ENCODE results near the gene MT1F. TPM values are rescaled to one million over a fixed set of nuclear protein-coding genes. Genes with fewer than 3 reads are reported as not detected.

MT1F gene
- total RNA-seq, 1 experiment from 2014 or later: 27.3 TPM

DNA sequence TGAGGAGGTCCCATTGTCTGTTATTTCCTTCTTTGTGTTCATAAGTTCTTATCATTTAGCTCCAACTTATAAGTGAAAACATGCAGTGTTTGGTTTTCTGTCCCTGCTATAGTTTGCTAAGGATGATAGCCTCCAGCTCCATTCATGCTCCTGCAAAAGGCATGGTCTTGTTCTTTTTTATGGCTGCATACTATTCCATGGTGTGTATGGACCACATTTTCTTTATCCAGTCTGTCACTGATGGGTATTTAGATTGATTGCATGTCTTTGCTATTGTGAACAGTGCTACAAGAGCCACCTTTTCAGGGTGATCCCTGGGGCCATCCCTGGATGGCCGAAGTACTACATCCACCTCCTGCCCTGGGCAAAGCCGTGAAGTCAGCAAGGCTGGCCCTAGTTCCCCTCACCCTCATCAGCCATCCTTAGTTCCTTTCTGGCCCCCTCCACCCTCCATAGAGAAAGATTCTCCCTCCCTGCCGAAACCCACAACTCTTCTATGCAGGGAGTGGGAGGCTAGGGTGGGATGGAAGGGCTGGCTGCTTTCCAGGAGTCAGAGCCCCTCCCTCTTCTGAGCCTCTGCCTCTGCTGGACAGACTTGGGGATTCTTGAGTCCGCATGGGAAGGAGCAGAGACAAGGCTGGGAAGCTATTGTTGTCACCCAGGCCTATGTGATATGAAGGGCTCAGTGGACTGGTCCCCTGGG, 32.8 kb downstream of the MT1F start:
- Histone ChIP-seq H4K20me1 (ENCODE audit: low read length) (no peaks in the 10 kb centered on the region), H3K36me3 (ENCODE audit: low read depth, low read length) (no peaks in the 10 kb centered on the region), H3K9ac (ENCODE audit: low read length) (no peak overlapping the region), H3F3A (ENCODE audit: low read length, unreplicated experiment) (no peaks in the 10 kb centered on the region), H3K79me2 (ENCODE audit: low read length) (no peaks in the 10 kb centered on the region), H3K9me3 (ENCODE audit: low read length) (no peaks in the 10 kb centered on the region), H3K4me2 (ENCODE audit: low read length) (no peak overlapping the region), H3K9me2 (replicated peaks; ENCODE audit: low read length) (no peaks in the 10 kb centered on the region), H3K27me3 (ENCODE audit: low read length) (no peaks in the 10 kb centered on the region), H3K27ac (ENCODE audit: low read length) (no peak overlapping the region), H2AFZ (ENCODE audit: low read length) (no peak overlapping the region), H3K4me3 (ENCODE audit: low read length) (no peak overlapping the region), H3K4me1 (ENCODE audit: insufficient read depth, low read length) (peaks cover 17% of the 10 kb centered on the region)
- intact Hi-C loops (cut with micrococcal nuclease): no loop called here
- TF ChIP-seq, protein P1, sequence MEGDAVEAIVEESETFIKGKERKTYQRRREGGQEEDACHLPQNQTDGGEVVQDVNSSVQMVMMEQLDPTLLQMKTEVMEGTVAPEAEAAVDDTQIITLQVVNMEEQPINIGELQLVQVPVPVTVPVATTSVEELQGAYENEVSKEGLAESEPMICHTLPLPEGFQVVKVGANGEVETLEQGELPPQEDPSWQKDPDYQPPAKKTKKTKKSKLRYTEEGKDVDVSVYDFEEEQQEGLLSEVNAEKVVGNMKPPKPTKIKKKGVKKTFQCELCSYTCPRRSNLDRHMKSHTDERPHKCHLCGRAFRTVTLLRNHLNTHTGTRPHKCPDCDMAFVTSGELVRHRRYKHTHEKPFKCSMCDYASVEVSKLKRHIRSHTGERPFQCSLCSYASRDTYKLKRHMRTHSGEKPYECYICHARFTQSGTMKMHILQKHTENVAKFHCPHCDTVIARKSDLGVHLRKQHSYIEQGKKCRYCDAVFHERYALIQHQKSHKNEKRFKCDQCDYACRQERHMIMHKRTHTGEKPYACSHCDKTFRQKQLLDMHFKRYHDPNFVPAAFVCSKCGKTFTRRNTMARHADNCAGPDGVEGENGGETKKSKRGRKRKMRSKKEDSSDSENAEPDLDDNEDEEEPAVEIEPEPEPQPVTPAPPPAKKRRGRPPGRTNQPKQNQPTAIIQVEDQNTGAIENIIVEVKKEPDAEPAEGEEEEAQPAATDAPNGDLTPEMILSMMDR (conservative IDR thresholded peaks at IDR 0.05; ENCODE audit: low read depth, low read length): no peak
- no peak for TF ChIP-seq EZH2 (IDR thresholded peaks at IDR 0.05; ENCODE audit: low read length, unreplicated experiment)
- no peak for TF ChIP-seq EZH2phosphoT487 (IDR thresholded peaks at IDR 0.05; ENCODE audit: borderline replicate concordance, low read length)
- ATAC-seq (no peak), DNase-seq (no peak)
- no TSS peak for BruUV-seq (replicated peaks)
- POLR2A ChIA-PET (ENCODE audit: unreplicated experiment): interaction anchor here (0.6 kb wide), 1 partner anchor 230 kb away, joined by 5 read pairs; no protein-coding TSS in a partner anchor
- CTCF ChIA-PET: no interaction called here

DNA sequence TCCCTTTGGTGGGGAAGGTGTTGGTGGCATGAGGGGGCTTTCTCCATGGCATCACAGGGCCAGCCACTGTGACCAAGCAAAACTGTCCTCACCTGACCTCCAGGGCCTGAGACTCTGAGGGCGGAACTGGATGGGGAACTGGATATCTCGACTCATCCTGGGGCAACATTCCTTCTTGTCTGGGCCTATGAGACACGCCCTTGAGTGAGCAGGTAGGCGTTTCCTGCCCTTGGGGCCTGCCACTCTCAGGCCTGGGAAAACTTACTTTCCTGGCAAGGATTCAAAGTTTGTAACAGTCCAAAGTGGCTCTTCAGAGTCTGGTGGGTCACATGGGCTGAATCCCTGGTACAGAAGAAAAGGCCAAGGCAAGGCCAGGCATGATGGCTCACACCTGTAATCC, 34.1 kb downstream of the MT1F start:
- H3K27me3 ChIP-seq (ENCODE audit: low read length): no peaks in the 10 kb centered on the region
- intact Hi-C loops (cut with micrococcal nuclease): no loop called here
- H3K79me2 ChIP-seq (ENCODE audit: low read length): no peaks in the 10 kb centered on the region
- peak; percentile 83 for ATAC-seq
- peaks cover 20% of the 10 kb centered on the region for H3K4me1 ChIP-seq (ENCODE audit: insufficient read depth, low read length)
- H3K4me2 ChIP-seq (ENCODE audit: low read length): no peak overlapping the region
- H3K27ac ChIP-seq (ENCODE audit: low read length): no peak overlapping the region
- no peak overlapping the region for H3K4me3 ChIP-seq (ENCODE audit: low read length)
- H3F3A ChIP-seq (ENCODE audit: low read length, unreplicated experiment): no peaks in the 10 kb centered on the region
- H3K9me3 ChIP-seq (ENCODE audit: low read length): no peaks in the 10 kb centered on the region
- POLR2A ChIA-PET (ENCODE audit: unreplicated experiment): no interaction called here
- no peak overlapping the region for H3K9ac ChIP-seq (ENCODE audit: low read length)
- CTCF ChIA-PET: no interaction called here
- BruUV-seq (replicated peaks): no TSS peak
- no peaks in the 10 kb centered on the region for H4K20me1 ChIP-seq (ENCODE audit: low read length)
- H3K36me3 ChIP-seq (ENCODE audit: low read depth, low read length): no peaks in the 10 kb centered on the region
- TF ChIP-seq, protein P1 (conservative IDR thresholded peaks at IDR 0.05; ENCODE audit: low read depth, low read length): no peak
- no peak for TF ChIP-seq EZH2phosphoT487 (IDR thresholded peaks at IDR 0.05; ENCODE audit: borderline replicate concordance, low read length)
- no peak for TF ChIP-seq EZH2 (IDR thresholded peaks at IDR 0.05; ENCODE audit: low read length, unreplicated experiment)
- peak; percentile 91 for DNase-seq
- no peaks in the 10 kb centered on the region for H3K9me2 ChIP-seq (replicated peaks; ENCODE audit: low read length)
- no peak overlapping the region for H2AFZ ChIP-seq (ENCODE audit: low read length)

DNA sequence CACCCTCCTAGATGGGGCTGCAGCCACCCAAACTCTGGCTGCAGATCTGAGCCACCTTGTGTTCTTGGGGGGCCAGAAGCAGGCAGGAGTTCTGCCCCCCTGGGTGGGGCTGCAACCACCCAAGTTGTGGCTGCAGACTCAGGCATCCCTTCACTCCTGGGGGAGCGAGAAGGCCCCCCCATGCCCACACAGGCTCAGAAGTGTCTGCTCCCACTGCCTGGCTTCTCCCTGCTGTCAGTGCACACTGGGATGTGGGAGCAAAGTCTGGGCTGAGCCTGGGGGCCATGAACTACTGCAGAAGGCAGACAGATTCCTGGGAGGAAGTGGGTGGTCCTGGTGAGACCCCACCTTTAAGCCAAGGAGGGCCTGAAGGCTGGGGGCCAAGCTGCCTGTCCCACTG, 37.5 kb downstream of the MT1F start:
- POLR2A ChIA-PET (ENCODE audit: unreplicated experiment): no interaction called here
- intact Hi-C loops (cut with micrococcal nuclease): no loop called here
- Histone ChIP-seq H2AFZ (ENCODE audit: low read length) (no peak overlapping the region), H3K9me2 (replicated peaks; ENCODE audit: low read length) (no peaks in the 10 kb centered on the region), H4K20me1 (ENCODE audit: low read length) (no peaks in the 10 kb centered on the region), H3F3A (ENCODE audit: low read length, unreplicated experiment) (no peaks in the 10 kb centered on the region), H3K79me2 (ENCODE audit: low read length) (no peaks in the 10 kb centered on the region), H3K9me3 (ENCODE audit: low read length) (no peaks in the 10 kb centered on the region), H3K36me3 (ENCODE audit: low read depth, low read length) (no peaks in the 10 kb centered on the region), H3K4me1 (ENCODE audit: insufficient read depth, low read length) (peaks cover 16% of the 10 kb centered on the region), H3K27ac (ENCODE audit: low read length) (no peak overlapping the region), H3K4me2 (ENCODE audit: low read length) (no peak overlapping the region), H3K4me3 (ENCODE audit: low read length) (no peak overlapping the region), H3K27me3 (ENCODE audit: low read length) (no peaks in the 10 kb centered on the region), H3K9ac (ENCODE audit: low read length) (no peak overlapping the region)
- ATAC-seq: no peak
- CTCF ChIA-PET: no interaction called here
- TF ChIP-seq EZH2phosphoT487 (IDR thresholded peaks at IDR 0.05; ENCODE audit: borderline replicate concordance, low read length): no peak
- TF ChIP-seq EZH2 (IDR thresholded peaks at IDR 0.05; ENCODE audit: low read length, unreplicated experiment): no peak
- TF ChIP-seq, protein P1 (conservative IDR thresholded peaks at IDR 0.05; ENCODE audit: low read depth, low read length): no peak
- BruUV-seq (replicated peaks): no TSS peak
- no peak for DNase-seq
